Measurements from ENCODE around the gene NKX6-1.

- TF ChIP-seq REST (IDR thresholded peaks at IDR 0.05; ENCODE audit: borderline replicate concordance): no peak
- TF ChIP-seq POLR2AphosphoS5 (IDR thresholded peaks at IDR 0.05): no peak
- TF ChIP-seq CTCF (IDR thresholded peaks at IDR 0.05; ENCODE audit: poor library complexity, severe bottlenecking): no peak
- no peak for TF ChIP-seq EP300 (conservative IDR thresholded peaks at IDR 0.05; ENCODE audit: poor library complexity, severe bottlenecking)
Observed at GRCh38 chr4:84472154-84472553, 26.9 kb downstream of the NKX6-1 start.
